GM23338 (cell line): ENCODE results near the gene DSCAML1.

Experiments used
- CTCF ChIP-seq, 2 experiments: fragments of 200-600 bp in 1 of 2; sonication (generic) in 1 of 2; conservative IDR thresholded peaks; 2 replicates each; pipeline versions ENCODE4 v1.5.1 to v1.6.1; 2016 to 2017; ENCODE audit warnings: antibody characterized with exemption in 2 of 2, low read depth in 2 of 2, mild to moderate bottlenecking in 2 of 2, moderate library complexity in 1 of 2
- EZH2 ChIP-seq: fragments of 200-600 bp; sonication (generic); IDR thresholded peaks from one replicate; pipeline ENCODE4 v1.8.0; 2017; ENCODE audit warnings: antibody characterized with exemption, mild to moderate bottlenecking, low read depth; ENCODE audit not compliant: unreplicated experiment
- JUNB ChIP-seq: IDR thresholded peaks from one replicate; pipeline ENCODE4 v1.6.1; 2016; ENCODE audit warnings: antibody characterized with exemption; ENCODE audit not compliant: unreplicated experiment
- NANOG ChIP-seq: IDR thresholded peaks from 2 replicates; pipeline ENCODE4 v1.6.1; 2016; ENCODE audit warnings: antibody characterized with exemption, borderline replicate concordance
- POLR2AphosphoS5 ChIP-seq: IDR thresholded peaks from 2 replicates; pipeline ENCODE4 v1.6.1; 2016; ENCODE audit warnings: antibody characterized with exemption, low read depth

- 0 out of 4 replicates have a peak, but pooled peaks of 1 of the 2 experiments have one; percentile 4 for TF ChIP-seq CTCF (conservative IDR thresholded peaks at IDR 0.05; ENCODE audit: low read depth in 2 of 2)
- no peak for TF ChIP-seq NANOG
- TF ChIP-seq JUNB, result no peak
- no peak for TF ChIP-seq EZH2
- TF ChIP-seq POLR2AphosphoS5, result no peak
These were observed 52.4 kb downstream of the DSCAML1 start for GRCh38 chr11:117744471-117745150.
